KMS-11 (cell line): Measurements from ENCODE around the gene ARPP19.

ENCODE experiments used
- H2AFZ ChIP-seq: fragments of 200-600 bp; sonication (generic); 2 replicates; pipeline ENCODE4 v1.6.1; 2016; ENCODE audit warnings: antibody characterized with exemption, mixed run types, low read depth
- H3K27ac ChIP-seq: fragments of 200-600 bp; sonication (generic); 2 replicates; pipeline ENCODE4 v1.6.1; 2016; ENCODE audit warnings: mild to moderate bottlenecking, mixed run types
- H3K27me3 ChIP-seq: fragments of 200-600 bp; sonication (generic); 2 replicates; pipeline ENCODE4 v1.6.1; 2017; ENCODE audit warnings: mild to moderate bottlenecking, low read depth, mixed run types, moderate library complexity; ENCODE audit not compliant: insufficient read depth
- H3K36me3 ChIP-seq: fragments of 200-600 bp; sonication (generic); 2 replicates; pipeline ENCODE4 v1.6.1; 2017; ENCODE audit warnings: mild to moderate bottlenecking, mixed run types; ENCODE audit not compliant: insufficient read depth
- H3K4me1 ChIP-seq: fragments of 200-600 bp; sonication (generic); 2 replicates; pipeline ENCODE4 v1.6.1; 2016; ENCODE audit warnings: mild to moderate bottlenecking, low read depth, mixed run types; ENCODE audit not compliant: poor library complexity, severe bottlenecking
- H3K4me2 ChIP-seq: fragments of 200-600 bp; sonication (generic); 2 replicates; pipeline ENCODE4 v1.7.0; 2016; ENCODE audit warnings: mild to moderate bottlenecking, mixed run types
- H3K4me3 ChIP-seq: fragments of 200-600 bp; sonication (generic); IDR thresholded peaks from 2 replicates; pipeline ENCODE4 v1.6.1; 2017; ENCODE audit warnings: low read depth, low read length, mixed read lengths; ENCODE audit not compliant: insufficient read depth
- H3K79me2 ChIP-seq: fragments of 200-600 bp; sonication (generic); 2 replicates; pipeline ENCODE4 v1.6.1; 2016; ENCODE audit warnings: low read depth, mixed run types; ENCODE audit not compliant: insufficient read depth
- H3K9ac ChIP-seq: fragments of 200-600 bp; sonication (generic); 2 replicates; pipeline ENCODE4 v1.6.1; 2016; ENCODE audit warnings: mild to moderate bottlenecking, mixed run types
- H4K20me1 ChIP-seq: fragments of 200-600 bp; sonication (generic); 2 replicates; pipeline ENCODE4 v1.6.1; 2016; ENCODE audit warnings: mild to moderate bottlenecking, mixed run types; ENCODE audit not compliant: insufficient read depth
- CTCF ChIP-seq: fragments of 200-600 bp; sonication (generic); conservative IDR thresholded peaks from 2 replicates; pipeline ENCODE4 v1.6.1; 2017; ENCODE audit warnings: low read depth, mild to moderate bottlenecking, antibody characterized with exemption, low read length, moderate library complexity, mixed read lengths

Gene ARPP19

GRCh38 chr15:52568601-52569585 lies at the start of gene ARPP19:
Gene ARPP19 (minus strand): TSS chr15:52569030. CDS start chr15:52568892, 138 bp downstream.
- Histone ChIP-seq H3K79me2 (peaks cover 50% of the 10 kb centered on the region), H3K4me2 (peak within 1 kb of the TSS; percentile 71), H3K4me1 (peaks cover 34% of the 10 kb centered on the region), H3K36me3 (0 out of 2 replicates have a peak, but pooled peaks cover under 1% of the 10 kb centered on the region), H3K9ac (peak within 1 kb of the TSS; percentile 99), H2AFZ (peak within 1 kb of the TSS; percentile 90), H3K4me3 (no peak within 1 kb of the TSS), H4K20me1 (peaks cover 7% of the 10 kb centered on the region), H3K27ac (peak within 1 kb of the TSS; percentile 97), H3K27me3 (no peaks in the 10 kb centered on the region)
- no peak for TF ChIP-seq CTCF

GRCh38 chr15:52617026-52617425 lies 48.2 kb upstream of the ARPP19 start:
- Histone ChIP-seq H3K4me2 (no peak overlapping the region), H3K4me1 (no peaks in the 10 kb centered on the region), H3K79me2 (no peaks in the 10 kb centered on the region; the same call in 1 of the 2 replicates), H3K27me3 (no peaks in the 10 kb centered on the region), H3K36me3 (no peaks in the 10 kb centered on the region; the same call in 1 of the 2 replicates), H4K20me1 (no peaks in the 10 kb centered on the region), H3K9ac (no peak overlapping the region), H2AFZ (no peak overlapping the region), H3K4me3 (no peak overlapping the region), H3K27ac (no peak overlapping the region)
- TF ChIP-seq CTCF: no peak

GRCh38 chr15:52615302-52615701 lies 46.5 kb upstream of the ARPP19 start:
- no peak overlapping the region for H3K4me3 ChIP-seq
- no peak for TF ChIP-seq CTCF
- no peak overlapping the region for H3K9ac ChIP-seq

GRCh38 chr15:52609593-52609992 lies 40.8 kb upstream of the ARPP19 start:
- Histone ChIP-seq H3K4me2 (no peak overlapping the region), H2AFZ (no peak overlapping the region), H3K9ac (no peak overlapping the region), H3K4me3 (no peak overlapping the region), H4K20me1 (no peaks in the 10 kb centered on the region), H3K27ac (no peak overlapping the region), H3K4me1 (no peaks in the 10 kb centered on the region), H3K36me3 (peaks cover 6% of the 10 kb centered on the region; the same call in 1 of the 2 replicates), H3K27me3 (no peaks in the 10 kb centered on the region), H3K79me2 (no peaks in the 10 kb centered on the region)
- no peak for TF ChIP-seq CTCF

More at GRCh38 chr15:52615302-52615701, 46.5 kb upstream of the ARPP19 start:
- Histone ChIP-seq H3K79me2 (no peaks in the 10 kb centered on the region; the same call in 1 of the 2 replicates), H4K20me1 (no peaks in the 10 kb centered on the region), H3K27ac (no peak overlapping the region), H3K27me3 (no peaks in the 10 kb centered on the region), H3K4me2 (no peak overlapping the region), H3K36me3 (0 out of 2 replicates have a peak, but pooled peaks cover 2% of the 10 kb centered on the region), H3K4me1 (no peaks in the 10 kb centered on the region), H2AFZ (no peak overlapping the region)
